Parathyroid adenoma (tissue), 2 donors: Measurements from ENCODE around the gene GRAMD1B.

Source experiments
- H2AFZ ChIP-seq: fragments of 300-600 bp; sonication (generic); one replicate; pipeline ENCODE4 v1.7.0; 2017; ENCODE audit warnings: antibody characterized with exemption, mild to moderate bottlenecking
- H3K27ac ChIP-seq: fragments of 300-600 bp; sonication (generic); one replicate; pipeline ENCODE4 v1.7.0; 2017
- H3K27me3 ChIP-seq: fragments of 300-600 bp; sonication (generic); one replicate; pipeline ENCODE4 v1.7.0; 2017; ENCODE audit warnings: low read length; ENCODE audit not compliant: control insufficient read depth, insufficient read depth
- H3K36me3 ChIP-seq: fragments of 300-600 bp; sonication (generic); one replicate; pipeline ENCODE4 v1.7.0; 2017; ENCODE audit warnings: low read length; ENCODE audit not compliant: control insufficient read depth, insufficient read depth
- H3K4me1 ChIP-seq: fragments of 300-600 bp; sonication (generic); one replicate; pipeline ENCODE4 v1.7.0; 2017; ENCODE audit warnings: control low read depth
- H3K4me2 ChIP-seq: fragments of 300-600 bp; sonication (generic); one replicate; pipeline ENCODE4 v1.7.0; 2017; ENCODE audit warnings: low read length
- H3K4me3 ChIP-seq: fragments of 300-600 bp; sonication (generic); one replicate; pipeline ENCODE4 v1.7.0; 2017; ENCODE audit warnings: low read depth, low read length
- H3K79me2 ChIP-seq: fragments of 300-600 bp; sonication (generic); one replicate; pipeline ENCODE4 v1.7.0; 2017; ENCODE audit warnings: control low read depth
- H3K9ac ChIP-seq: fragments of 300-600 bp; sonication (generic); one replicate; pipeline ENCODE4 v1.7.0; 2017; ENCODE audit warnings: mild to moderate bottlenecking
- H3K9me3 ChIP-seq: fragments of 300-600 bp; sonication (generic); one replicate; pipeline ENCODE4 v1.7.0; 2017; ENCODE audit warnings: low read length; ENCODE audit not compliant: control insufficient read depth
- TF ChIP-seq, protein P1 (sequence below): fragments of 300-600 bp; sonication (generic); IDR thresholded peaks from one replicate; pipeline ENCODE4 v1.7.0; 2017; ENCODE audit warnings: antibody characterized with exemption, mild to moderate bottlenecking
- donor health status: primary hyperparathyroidism.

Gene GRAMD1B

DNA sequence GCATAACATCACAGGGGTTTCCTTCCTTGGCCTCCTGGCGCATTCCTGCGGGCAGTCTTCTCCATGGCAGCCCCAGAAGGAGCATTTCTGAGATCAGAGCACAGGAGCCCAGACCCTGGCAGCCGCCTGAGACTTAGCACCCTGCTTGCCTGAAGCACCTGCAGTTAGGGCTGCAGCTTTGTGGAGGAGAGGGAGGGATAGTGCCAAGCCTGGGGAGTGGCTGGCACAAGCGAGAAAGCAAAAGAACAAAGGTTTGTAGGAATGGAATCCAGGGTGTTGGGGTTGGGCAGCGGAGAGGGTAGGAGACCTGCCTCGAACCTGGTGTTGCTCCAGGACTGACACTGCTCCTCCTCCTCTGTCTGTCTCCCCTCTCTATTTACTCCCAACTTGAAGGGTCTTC, 157.5 kb downstream of the GRAMD1B start:
- H3K27ac ChIP-seq: no peak overlapping the region

DNA sequence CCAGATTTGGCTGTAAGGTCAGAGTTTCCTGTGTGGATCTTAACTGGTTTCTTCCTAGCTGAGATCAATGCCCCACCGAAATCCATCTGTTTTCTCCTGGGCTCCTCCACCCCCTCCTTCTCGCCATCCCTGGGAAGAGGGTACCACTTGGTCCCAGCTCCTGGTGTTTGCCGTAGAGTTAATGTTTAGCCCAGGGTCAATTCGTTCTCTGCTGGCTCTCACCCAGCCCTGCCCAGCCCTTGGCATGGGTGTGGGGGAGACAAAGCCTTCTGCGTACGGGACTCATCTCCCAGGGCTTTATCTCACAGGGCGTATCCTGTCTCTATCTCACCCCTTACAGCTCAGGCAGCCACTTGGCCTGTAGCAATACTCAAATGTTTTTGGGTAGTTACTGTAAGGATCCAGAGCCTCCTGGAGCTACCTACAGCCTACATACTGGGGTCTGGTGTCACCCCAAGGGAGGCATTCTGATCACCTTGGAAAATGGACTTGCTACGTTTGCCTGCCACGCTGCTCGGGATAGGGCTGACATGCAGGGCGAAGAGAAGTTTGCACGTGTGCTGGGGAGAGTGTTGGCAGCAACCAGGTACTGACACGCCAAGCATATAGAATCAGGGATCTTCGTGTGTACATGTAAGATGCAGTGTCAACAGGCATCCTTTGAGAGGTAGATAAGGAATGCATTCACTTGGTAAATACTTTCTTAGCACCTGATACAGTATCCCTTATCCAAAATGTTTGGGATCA, 158.2 kb downstream of the GRAMD1B start:
- no peaks in the 10 kb centered on the region for H3K4me1 ChIP-seq
- no peaks in the 10 kb centered on the region for H3K27me3 ChIP-seq
- H2AFZ ChIP-seq: no peak overlapping the region
- H3K4me2 ChIP-seq: no peak overlapping the region
- H3K79me2 ChIP-seq: no peaks in the 10 kb centered on the region
- H3K27ac ChIP-seq: no peak overlapping the region
- no peak overlapping the region for H3K4me3 ChIP-seq
- H3K36me3 ChIP-seq: no peaks in the 10 kb centered on the region
- no peak overlapping the region for H3K9ac ChIP-seq
- no peaks in the 10 kb centered on the region for H3K9me3 ChIP-seq
- TF ChIP-seq, protein P1, sequence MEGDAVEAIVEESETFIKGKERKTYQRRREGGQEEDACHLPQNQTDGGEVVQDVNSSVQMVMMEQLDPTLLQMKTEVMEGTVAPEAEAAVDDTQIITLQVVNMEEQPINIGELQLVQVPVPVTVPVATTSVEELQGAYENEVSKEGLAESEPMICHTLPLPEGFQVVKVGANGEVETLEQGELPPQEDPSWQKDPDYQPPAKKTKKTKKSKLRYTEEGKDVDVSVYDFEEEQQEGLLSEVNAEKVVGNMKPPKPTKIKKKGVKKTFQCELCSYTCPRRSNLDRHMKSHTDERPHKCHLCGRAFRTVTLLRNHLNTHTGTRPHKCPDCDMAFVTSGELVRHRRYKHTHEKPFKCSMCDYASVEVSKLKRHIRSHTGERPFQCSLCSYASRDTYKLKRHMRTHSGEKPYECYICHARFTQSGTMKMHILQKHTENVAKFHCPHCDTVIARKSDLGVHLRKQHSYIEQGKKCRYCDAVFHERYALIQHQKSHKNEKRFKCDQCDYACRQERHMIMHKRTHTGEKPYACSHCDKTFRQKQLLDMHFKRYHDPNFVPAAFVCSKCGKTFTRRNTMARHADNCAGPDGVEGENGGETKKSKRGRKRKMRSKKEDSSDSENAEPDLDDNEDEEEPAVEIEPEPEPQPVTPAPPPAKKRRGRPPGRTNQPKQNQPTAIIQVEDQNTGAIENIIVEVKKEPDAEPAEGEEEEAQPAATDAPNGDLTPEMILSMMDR: no peak

More for the DNA sequence above, 157.5 kb downstream of the GRAMD1B start:
- H3K27me3 ChIP-seq: no peaks in the 10 kb centered on the region
- H3K4me1 ChIP-seq: no peaks in the 10 kb centered on the region
- H3K9me3 ChIP-seq: no peaks in the 10 kb centered on the region
- no peak overlapping the region for H2AFZ ChIP-seq
- H3K9ac ChIP-seq: no peak overlapping the region
- no peak overlapping the region for H3K4me2 ChIP-seq
- H3K4me3 ChIP-seq: no peak overlapping the region
- no peaks in the 10 kb centered on the region for H3K36me3 ChIP-seq
- TF ChIP-seq, protein P1: no peak
- H3K79me2 ChIP-seq: no peaks in the 10 kb centered on the region

DNA sequence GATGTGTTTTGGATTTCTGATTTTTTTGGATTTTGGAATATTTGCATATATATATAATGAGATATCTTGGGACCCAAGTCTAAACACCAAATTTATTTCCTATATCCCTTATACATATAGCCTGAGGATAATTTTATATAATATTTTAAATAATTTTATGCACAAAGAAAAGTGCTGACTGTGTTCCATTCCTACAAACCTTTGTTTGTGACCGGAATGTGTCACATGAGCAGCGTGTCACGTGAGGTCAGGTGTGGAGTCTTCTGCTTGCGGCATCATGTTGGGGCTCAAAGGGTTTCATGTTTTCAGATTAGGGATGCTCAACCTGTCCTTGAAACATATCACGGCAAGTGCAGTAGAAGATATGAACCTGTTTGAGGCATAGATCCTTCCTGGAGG, 158.8 kb downstream of the GRAMD1B start:
- Histone ChIP-seq H3K27ac (no peak overlapping the region), H2AFZ (no peak overlapping the region), H3K27me3 (no peaks in the 10 kb centered on the region), H3K36me3 (no peaks in the 10 kb centered on the region), H3K79me2 (no peaks in the 10 kb centered on the region), H3K9me3 (no peaks in the 10 kb centered on the region), H3K4me2 (no peak overlapping the region), H3K4me1 (no peaks in the 10 kb centered on the region), H3K4me3 (no peak overlapping the region), H3K9ac (no peak overlapping the region)
- TF ChIP-seq, protein P1: no peak

DNA sequence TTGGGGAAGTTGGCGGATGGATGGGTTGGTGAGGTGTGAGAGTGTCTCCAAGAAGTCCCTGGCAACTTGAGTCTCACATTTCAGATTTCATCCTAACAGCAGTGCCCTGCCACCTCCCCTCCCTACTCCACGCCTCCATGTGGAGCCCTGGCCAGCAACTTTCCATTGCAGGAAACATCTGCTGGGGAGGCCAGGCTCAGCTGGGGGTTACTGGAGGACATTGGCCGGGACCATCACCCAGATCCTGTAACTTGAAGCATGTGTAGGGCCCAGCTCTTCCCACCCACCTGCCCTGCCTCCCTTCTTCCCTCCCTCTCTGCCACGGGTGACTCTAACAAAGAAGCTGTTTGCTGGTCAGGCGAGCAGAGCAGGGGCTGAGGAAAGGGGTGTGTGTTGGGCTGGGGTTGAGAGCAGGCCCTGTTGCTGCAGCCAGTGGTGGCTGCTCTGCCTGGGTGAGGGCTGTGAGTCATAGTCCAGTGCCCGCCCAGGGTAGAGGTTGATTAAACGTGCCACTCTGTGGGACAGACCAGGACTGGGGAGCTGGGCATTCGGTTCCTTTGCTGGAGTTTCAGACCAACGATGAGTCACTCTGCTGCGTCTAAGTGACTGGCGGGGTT, 160.3 kb downstream of the GRAMD1B start:
- Histone ChIP-seq H3K9ac (no peak overlapping the region), H3K4me1 (no peaks in the 10 kb centered on the region), H3K36me3 (no peaks in the 10 kb centered on the region), H2AFZ (peak overlapping the region; percentile 28), H3K4me3 (no peak overlapping the region), H3K27me3 (no peaks in the 10 kb centered on the region), H3K27ac (no peak overlapping the region), H3K79me2 (no peaks in the 10 kb centered on the region), H3K4me2 (no peak overlapping the region), H3K9me3 (no peaks in the 10 kb centered on the region)
- TF ChIP-seq, protein P1: no peak
